ENCODE measurements around the gene MGRN1. TPM values are rescaled to one million over a fixed set of nuclear protein-coding genes. Genes with fewer than 3 reads are reported as not detected.

The MGRN1 gene
- total and polyA plus RNA-seq, 2 experiments from 2014 or later = 14.0 to 26.4 TPM

DNA sequence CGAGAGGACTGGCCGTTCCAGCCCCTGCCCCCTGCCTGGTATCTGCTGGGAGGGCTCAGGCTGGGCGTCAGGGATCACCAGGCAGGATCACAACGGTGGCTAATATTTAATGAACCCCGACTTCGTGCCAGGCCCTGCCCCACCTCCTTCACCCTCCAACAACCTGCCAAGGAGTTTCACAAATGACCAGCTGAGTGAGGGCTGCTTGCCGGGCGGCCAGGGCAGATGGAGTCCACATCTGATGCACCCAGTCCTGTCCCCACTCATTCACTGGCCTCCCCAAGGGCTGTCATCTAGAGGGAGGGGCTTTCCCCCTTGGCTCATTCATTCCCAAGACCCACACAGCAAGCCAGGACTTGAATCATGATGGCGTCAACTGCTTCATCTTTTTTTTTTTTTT lies 27.5 kb upstream of the MGRN1 start:
- H3K36me3 ChIP-seq (ENCODE audit: low read depth) = no peaks in the 10 kb centered on the region
- H3K79me2 ChIP-seq (ENCODE audit: insufficient read depth) = no peaks in the 10 kb centered on the region
- WGBS, 2 experiments (ENCODE audit: low coverage in 1 of 2, low lambda C conversion rate in 2 of 2, missing lambda C conversion rate in 2 of 2) = 63% methylated on average over 9 of the region's 9 CpGs
- H3K4me3 ChIP-seq = no peak overlapping the region
- no peaks in the 10 kb centered on the region for H4K20me1 ChIP-seq (ENCODE audit: insufficient read depth)
- in situ Hi-C loops (cut with MboI) = no loop called here
- peaks cover 11% of the 10 kb centered on the region; the same call in 1 of the 2 replicates for H3K27me3 ChIP-seq (replicated peaks; ENCODE audit: insufficient read depth)
- no peaks in the 10 kb centered on the region for H3K9me3 ChIP-seq (ENCODE audit: low read depth)
- no peaks in the 10 kb centered on the region for H3K9me2 ChIP-seq (ENCODE audit: insufficient read depth)
- no peak overlapping the region for H3K27ac ChIP-seq
- DNase-seq = no peak
- no peak overlapping the region for H3K9ac ChIP-seq
- TF ChIP-seq EZH2phosphoT487 (IDR thresholded peaks at IDR 0.05; ENCODE audit: insufficient read depth, low read depth) (no peak), EZH2 (IDR thresholded peaks at IDR 0.05; ENCODE audit: insufficient read depth, poor library complexity, severe bottlenecking) (no peak)
- no peak overlapping the region for H3K4me2 ChIP-seq (ENCODE audit: unreplicated experiment)
- H2AFZ ChIP-seq = no peak overlapping the region
- no peaks in the 10 kb centered on the region for H3F3A ChIP-seq (ENCODE audit: insufficient read depth)
- no peaks in the 10 kb centered on the region for H3K4me1 ChIP-seq (ENCODE audit: insufficient read depth)

DNA sequence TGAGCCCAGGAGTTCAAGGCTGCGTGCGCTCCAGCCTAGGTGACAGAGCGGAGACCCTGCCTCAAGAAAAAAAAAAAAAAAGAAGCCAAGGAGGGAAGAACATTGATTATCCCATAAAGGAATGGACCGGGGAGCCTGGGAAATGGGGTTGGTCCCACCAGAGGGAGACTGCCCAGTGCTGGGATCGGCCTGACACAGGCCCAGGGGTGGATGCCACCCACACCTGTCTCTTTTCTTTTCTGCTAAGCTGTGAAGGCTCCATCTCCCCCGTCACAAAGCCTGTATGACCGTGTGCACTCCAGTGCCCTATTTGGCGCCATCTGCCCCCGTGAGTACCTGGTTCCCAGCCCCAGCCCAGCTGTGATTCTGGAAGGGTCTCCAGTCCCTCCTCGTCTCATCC lies 25.6 kb upstream of the MGRN1 start:
- Histone ChIP-seq H3K79me2 (ENCODE audit: insufficient read depth) (no peaks in the 10 kb centered on the region), H4K20me1 (ENCODE audit: insufficient read depth) (no peaks in the 10 kb centered on the region), H3K27me3 (replicated peaks; ENCODE audit: insufficient read depth) (peaks cover 11% of the 10 kb centered on the region; the same call in 1 of the 2 replicates), H3K9me2 (ENCODE audit: insufficient read depth) (no peaks in the 10 kb centered on the region), H3K4me3 (no peak overlapping the region), H3F3A (ENCODE audit: insufficient read depth) (no peaks in the 10 kb centered on the region), H3K36me3 (ENCODE audit: low read depth) (no peaks in the 10 kb centered on the region), H3K27ac (no peak overlapping the region), H3K4me1 (ENCODE audit: insufficient read depth) (no peaks in the 10 kb centered on the region), H3K9me3 (ENCODE audit: low read depth) (no peaks in the 10 kb centered on the region), H3K4me2 (ENCODE audit: unreplicated experiment) (no peak overlapping the region), H2AFZ (no peak overlapping the region), H3K9ac (no peak overlapping the region)
- in situ Hi-C loops (cut with MboI) = no loop called here
- TF ChIP-seq EZH2phosphoT487 (IDR thresholded peaks at IDR 0.05; ENCODE audit: insufficient read depth, low read depth) (no peak), EZH2 (IDR thresholded peaks at IDR 0.05; ENCODE audit: insufficient read depth, poor library complexity, severe bottlenecking) (no peak)
- 91 to 92% methylated on average over 8 to 10 of the region's 10 CpGs for WGBS, 2 experiments (ENCODE audit: low coverage in 1 of 2, low lambda C conversion rate in 2 of 2, missing lambda C conversion rate in 2 of 2)
- DNase-seq = no peak

DNA sequence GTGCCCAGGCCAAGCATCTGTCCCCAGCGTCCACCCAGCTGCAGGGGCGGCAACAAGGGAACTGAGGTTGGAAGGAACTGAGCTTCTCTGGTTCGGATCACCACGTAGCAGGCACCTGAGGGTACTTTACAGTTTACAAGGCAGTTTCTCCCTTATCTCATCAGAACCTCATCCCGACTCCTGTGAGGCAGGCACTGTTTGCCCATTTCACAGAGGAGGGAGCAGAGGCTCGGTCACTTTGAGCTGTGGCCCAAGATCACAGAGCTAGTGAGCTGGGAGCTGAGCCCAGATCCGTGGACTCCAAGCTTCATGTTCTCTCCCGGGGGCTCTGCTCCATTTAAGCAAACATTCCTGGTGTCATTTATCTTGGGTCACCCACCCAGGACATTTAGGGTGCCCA lies 25.1 kb upstream of the MGRN1 start:
- no peaks in the 10 kb centered on the region for H3K79me2 ChIP-seq (ENCODE audit: insufficient read depth)
- no peaks in the 10 kb centered on the region for H3F3A ChIP-seq (ENCODE audit: insufficient read depth)
- no peaks in the 10 kb centered on the region for H4K20me1 ChIP-seq (ENCODE audit: insufficient read depth)
- H3K27me3 ChIP-seq (replicated peaks; ENCODE audit: insufficient read depth) = peaks cover 11% of the 10 kb centered on the region; the same call in 1 of the 2 replicates
- H3K4me3 ChIP-seq = no peak overlapping the region
- DNase-seq = no peak
- H3K9ac ChIP-seq = no peak overlapping the region
- no peak for TF ChIP-seq EZH2phosphoT487 (IDR thresholded peaks at IDR 0.05; ENCODE audit: insufficient read depth, low read depth)
- TF ChIP-seq EZH2 (IDR thresholded peaks at IDR 0.05; ENCODE audit: insufficient read depth, poor library complexity, severe bottlenecking) = no peak
- no peak overlapping the region for H3K4me2 ChIP-seq (ENCODE audit: unreplicated experiment)
- H3K9me3 ChIP-seq (ENCODE audit: low read depth) = no peaks in the 10 kb centered on the region
- H3K9me2 ChIP-seq (ENCODE audit: insufficient read depth) = no peaks in the 10 kb centered on the region
- no peaks in the 10 kb centered on the region for H3K36me3 ChIP-seq (ENCODE audit: low read depth)
- no peaks in the 10 kb centered on the region for H3K4me1 ChIP-seq (ENCODE audit: insufficient read depth)
- WGBS, 2 experiments (ENCODE audit: low coverage in 1 of 2, low lambda C conversion rate in 2 of 2, missing lambda C conversion rate in 2 of 2) = 70 to 72% methylated on average over 8 of the region's 8 CpGs
- H3K27ac ChIP-seq = no peak overlapping the region
- in situ Hi-C loops (cut with MboI) = no loop called here
- H2AFZ ChIP-seq = no peak overlapping the region

DNA sequence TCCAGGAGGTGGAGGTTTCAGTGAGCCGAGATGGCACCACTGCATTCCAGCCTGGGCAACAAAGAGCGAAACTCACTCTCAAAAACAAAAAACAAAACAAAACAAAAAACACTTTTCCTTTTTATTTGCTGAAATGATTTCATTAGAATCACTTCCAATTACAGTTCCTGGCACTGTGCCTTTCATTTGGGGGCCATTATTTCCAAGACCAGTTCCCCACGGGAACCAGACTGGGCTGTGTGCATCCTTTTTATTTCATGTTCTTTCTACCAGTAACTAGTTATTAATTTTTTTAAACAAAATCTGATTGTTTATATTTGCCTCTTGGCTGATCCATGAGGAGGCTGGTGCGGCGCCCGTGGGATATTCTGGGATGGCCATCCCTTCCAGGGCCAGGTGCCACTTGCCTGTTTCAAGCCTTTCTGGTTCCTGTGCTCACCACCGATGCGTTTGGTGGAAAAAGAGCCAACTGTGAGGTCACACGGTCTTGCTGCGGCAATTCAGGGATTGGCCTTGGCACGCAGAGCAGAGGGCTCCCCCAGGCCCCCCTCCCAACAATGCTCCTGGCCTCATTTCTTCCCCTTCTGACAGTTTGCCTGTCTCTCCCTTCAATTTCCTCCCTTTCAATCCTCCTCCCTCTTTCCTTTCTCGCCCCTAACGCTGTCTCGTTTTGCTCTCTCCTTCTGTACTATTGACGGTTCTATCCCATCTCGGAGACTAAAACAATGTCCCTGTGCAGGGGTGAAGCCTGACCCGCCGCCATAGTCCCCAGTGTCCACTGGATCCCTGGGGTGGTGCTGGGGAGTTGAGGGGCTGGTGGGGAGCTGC lies 23.4 kb upstream of the MGRN1 start:
- Histone ChIP-seq H2AFZ (no peak overlapping the region), H4K20me1 (ENCODE audit: insufficient read depth) (no peaks in the 10 kb centered on the region), H3K9me2 (ENCODE audit: insufficient read depth) (no peaks in the 10 kb centered on the region), H3K9me3 (ENCODE audit: low read depth) (no peaks in the 10 kb centered on the region), H3K4me3 (no peak overlapping the region), H3K9ac (no peak overlapping the region), H3K36me3 (ENCODE audit: low read depth) (no peaks in the 10 kb centered on the region), H3K4me2 (ENCODE audit: unreplicated experiment) (no peak overlapping the region), H3K27me3 (replicated peaks; ENCODE audit: insufficient read depth) (peaks cover 11% of the 10 kb centered on the region; the same call in 1 of the 2 replicates), H3K27ac (no peak overlapping the region), H3F3A (ENCODE audit: insufficient read depth) (no peaks in the 10 kb centered on the region), H3K79me2 (ENCODE audit: insufficient read depth) (no peaks in the 10 kb centered on the region), H3K4me1 (ENCODE audit: insufficient read depth) (no peaks in the 10 kb centered on the region)
- no peak for TF ChIP-seq EZH2phosphoT487 (IDR thresholded peaks at IDR 0.05; ENCODE audit: insufficient read depth, low read depth)
- TF ChIP-seq EZH2 (IDR thresholded peaks at IDR 0.05; ENCODE audit: insufficient read depth, poor library complexity, severe bottlenecking) = no peak
- in situ Hi-C loops (cut with MboI) = no loop called here
- DNase-seq = peak; percentile 53
- 14% methylated on average over 18 of the region's 18 CpGs for WGBS, 2 experiments (ENCODE audit: low coverage in 1 of 2, low lambda C conversion rate in 2 of 2, missing lambda C conversion rate in 2 of 2)

Measured in GM23248 (cell line).